NT2/D1 (cell line): ENCODE data around the gene LCN9.

Experiments
- SUZ12 ChIP-seq: IDR thresholded peaks from 2 replicates; pipeline ENCODE4 v1.6.1; 2011; ENCODE audit not compliant: insufficient read length, insufficient read depth; ENCODE audit errors: extremely low read depth
- YY1 ChIP-seq: IDR thresholded peaks from 2 replicates; pipeline ENCODE4 v1.6.1; 2011; ENCODE audit not compliant: insufficient read length, insufficient read depth
- ZNF274 ChIP-seq: IDR thresholded peaks from 2 replicates; pipeline ENCODE4 v1.6.1; 2011; ENCODE audit warnings: mild to moderate bottlenecking, low read depth, low read length

- no peak for TF ChIP-seq YY1
- no peak for TF ChIP-seq ZNF274
- no peak for TF ChIP-seq SUZ12
Measured at GRCh38 chr9:135650408-135650807, 12.7 kb upstream of the LCN9 start.
